ENCODE measurements around the gene SMYD3.

DNA sequence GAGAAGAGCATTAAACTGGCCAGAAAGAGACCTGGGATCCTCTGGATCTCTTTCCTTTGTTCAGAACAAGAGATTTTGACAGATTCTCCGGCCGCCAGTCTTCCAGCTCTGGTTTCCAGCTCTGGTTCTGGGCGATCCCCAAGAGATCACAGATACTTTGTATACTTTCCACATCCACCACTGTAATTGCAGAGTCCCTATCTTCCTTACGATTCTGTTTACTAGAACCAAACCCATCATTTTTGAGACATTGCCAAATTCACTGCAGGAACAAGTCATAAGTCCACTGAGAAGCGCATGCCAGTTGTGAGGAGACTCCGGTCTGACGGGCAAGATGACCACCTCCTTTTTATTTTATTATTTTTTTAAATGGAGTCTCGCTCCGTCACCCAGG, 505.2 kb downstream of the SMYD3 start:
- TF ChIP-seq POLR2AphosphoS5 (IDR thresholded peaks at IDR 0.05; ENCODE audit: low read depth) (no peak), GABPA (IDR thresholded peaks at IDR 0.05; ENCODE audit: low read depth) (no peak)
- TF ChIP-seq, protein P1, sequence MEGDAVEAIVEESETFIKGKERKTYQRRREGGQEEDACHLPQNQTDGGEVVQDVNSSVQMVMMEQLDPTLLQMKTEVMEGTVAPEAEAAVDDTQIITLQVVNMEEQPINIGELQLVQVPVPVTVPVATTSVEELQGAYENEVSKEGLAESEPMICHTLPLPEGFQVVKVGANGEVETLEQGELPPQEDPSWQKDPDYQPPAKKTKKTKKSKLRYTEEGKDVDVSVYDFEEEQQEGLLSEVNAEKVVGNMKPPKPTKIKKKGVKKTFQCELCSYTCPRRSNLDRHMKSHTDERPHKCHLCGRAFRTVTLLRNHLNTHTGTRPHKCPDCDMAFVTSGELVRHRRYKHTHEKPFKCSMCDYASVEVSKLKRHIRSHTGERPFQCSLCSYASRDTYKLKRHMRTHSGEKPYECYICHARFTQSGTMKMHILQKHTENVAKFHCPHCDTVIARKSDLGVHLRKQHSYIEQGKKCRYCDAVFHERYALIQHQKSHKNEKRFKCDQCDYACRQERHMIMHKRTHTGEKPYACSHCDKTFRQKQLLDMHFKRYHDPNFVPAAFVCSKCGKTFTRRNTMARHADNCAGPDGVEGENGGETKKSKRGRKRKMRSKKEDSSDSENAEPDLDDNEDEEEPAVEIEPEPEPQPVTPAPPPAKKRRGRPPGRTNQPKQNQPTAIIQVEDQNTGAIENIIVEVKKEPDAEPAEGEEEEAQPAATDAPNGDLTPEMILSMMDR (IDR thresholded peaks at IDR 0.05; ENCODE audit: insufficient read depth, low read length): no peak
